CD4-positive, alpha-beta memory T cell (primary cell): ENCODE results near the gene CCL23. TPM values are rescaled to one million over a fixed set of nuclear protein-coding genes. Genes with fewer than 3 reads are reported as not detected.
A peak's percentile ranks its signal among the peaks of the same experiment; 100 is the strongest.

Experiments used
- CTCF ChIA-PET: fragments of 350-600 bp; sonication (Branson Sonifier 250); formaldehyde crosslinking; loops from one replicate; lab custom pipeline; 2021; ENCODE audit warnings: inconsistent platforms; ENCODE audit not compliant: partially characterized antibody; lab: Charles Lee
- POLR2A ChIA-PET: fragments of 350-600 bp; sonication (Branson Sonifier 250); formaldehyde crosslinking; loops from one replicate; lab custom pipeline; 2021; ENCODE audit not compliant: partially characterized antibody; lab: Charles Lee
- DNase-seq, 5 donors: peaks; one replicate each; pipeline versions ENCODE4 v3.0.0 to v3.0.0-alpha.2; 2020 to 2022; ENCODE audit warnings: mixed read lengths in 1 of 5
- H3K27ac ChIP-seq: one replicate; pipeline ENCODE4 v1.7.0; 2013; ENCODE audit warnings: low read depth, low read length
- H3K27me3 ChIP-seq: 2 replicates; pipeline ENCODE4 v1.7.0; 2013; ENCODE audit warnings: mild to moderate bottlenecking, low read length, moderate library complexity; ENCODE audit not compliant: insufficient read depth
- H3K36me3 ChIP-seq: 2 replicates; pipeline ENCODE4 v1.7.0; 2013; ENCODE audit warnings: mild to moderate bottlenecking, low read length, moderate library complexity; ENCODE audit not compliant: insufficient read depth
- H3K4me1 ChIP-seq: 2 replicates; pipeline ENCODE4 v1.7.0; 2013; ENCODE audit warnings: mild to moderate bottlenecking, low read length, moderate library complexity; ENCODE audit not compliant: insufficient read depth
- H3K4me3 ChIP-seq, 2 donors: one replicate each; pipeline ENCODE4 v1.7.0; 2013; ENCODE audit warnings: low read length in 2 of 2, mild to moderate bottlenecking in 1 of 2
- H3K9me3 ChIP-seq, 2 donors: one replicate each; pipeline ENCODE4 v1.7.0; 2013; ENCODE audit warnings: low read length in 2 of 2, control low read depth in 1 of 2; ENCODE audit not compliant: control insufficient read depth in 1 of 2
- H3K27ac Mint-ChIP-seq, 7 donors: one replicate each; pipeline ENCODE4 v1.8.0; 2020 to 2021; ENCODE audit warnings: mixed read lengths in 7 of 7, mild to moderate bottlenecking in 6 of 7, inconsistent platforms in 3 of 7, moderate library complexity in 3 of 7
- H3K27me3 Mint-ChIP-seq, 2 donors: one replicate each; pipeline ENCODE4 v1.8.0; 2020 to 2021; ENCODE audit warnings: mixed read lengths in 2 of 2
- H3K36me3 Mint-ChIP-seq, 2 donors: one replicate each; pipeline ENCODE4 v1.8.0; 2020 to 2021; ENCODE audit warnings: mixed read lengths in 2 of 2, inconsistent platforms in 1 of 2, mild to moderate bottlenecking in 1 of 2
- H3K4me1 Mint-ChIP-seq, 4 donors: one replicate each; pipeline ENCODE4 v1.8.0; 2020 to 2021; ENCODE audit warnings: mixed read lengths in 4 of 4, mild to moderate bottlenecking in 1 of 4
- H3K4me3 Mint-ChIP-seq, 8 donors: one replicate each; pipeline ENCODE4 v1.8.0; 2020 to 2021; ENCODE audit warnings: mixed read lengths in 8 of 8, mild to moderate bottlenecking in 7 of 8, moderate library complexity in 6 of 8, inconsistent platforms in 3 of 8
- H3K9me3 Mint-ChIP-seq, 8 donors: one replicate each; pipeline ENCODE4 v1.8.0; 2020 to 2021; ENCODE audit warnings: mixed read lengths in 8 of 8, mild to moderate bottlenecking in 5 of 8, inconsistent platforms in 3 of 8, moderate library complexity in 1 of 8
- intact Hi-C: fragments of 100-400 bp; cut with micrococcal nuclease; formaldehyde crosslinking; loops from one replicate; pipeline ENCODE4 v1.15.1; 2023
- polyA plus RNA-seq, 2 donors: library from polyadenylated mRNA; unstranded; fragments of 300-500 nt; fragmentation: Illumina TruSeq; gene quantifications; one replicate each; pipeline ENCODE4 v1.2.3, GENCODE V29; 2021
- total RNA-seq, 2 experiments: library from RNA; stranded (reverse); gene quantifications; one replicate each; pipeline ENCODE4 v1.2.3, GENCODE V29; 2021

The CCL23 gene
- total and polyA plus RNA-seq, 4 experiments from 2014 or later, result not detected

- no peak overlapping the region for H3K4me3 Mint-ChIP-seq
- ChIA-PET CTCF (interaction anchor here (1.4 kb wide), 1 partner anchor 64 kb away, joined by 3 read pairs; no protein-coding TSS in a partner anchor), POLR2A (no interaction called here)
- intact Hi-C loops, result no loop called here
- H3K36me3 Mint-ChIP-seq, result no peaks in the 10 kb centered on the region
- peaks cover 0 to 1% (median 0%) of the 10 kb centered on the region in 8 donors for H3K9me3 Mint-ChIP-seq
- no peak overlapping the region for H3K27ac Mint-ChIP-seq
- DNase-seq, result no peak
- H3K27ac ChIP-seq, result no peak overlapping the region
- peaks cover 0 to 2% of the 10 kb centered on the region in 2 donors for H3K27me3 Mint-ChIP-seq
- H3K9me3 ChIP-seq, result no peaks in the 10 kb centered on the region
- H3K4me1 Mint-ChIP-seq, result no peaks in the 10 kb centered on the region
- H3K4me1 ChIP-seq, result no peaks in the 10 kb centered on the region
- H3K4me3 ChIP-seq, result no peak overlapping the region
- no peaks in the 10 kb centered on the region for H3K27me3 ChIP-seq
- H3K36me3 ChIP-seq, result no peaks in the 10 kb centered on the region
These were observed 35.9 kb downstream of the CCL23 start for GRCh38 chr17:35981908-35982330.

- peaks cover 0 to 1% (median 0%) of the 10 kb centered on the region in 8 donors for H3K9me3 Mint-ChIP-seq
- Histone ChIP-seq H3K4me3 (no peak within 1 kb of the TSS), H3K9me3 (no peaks in the 10 kb centered on the region), H3K4me1 (no peaks in the 10 kb centered on the region), H3K27ac (no peak within 1 kb of the TSS), H3K27me3 (no peaks in the 10 kb centered on the region), H3K36me3 (no peaks in the 10 kb centered on the region)
- H3K4me1 Mint-ChIP-seq, result no peaks in the 10 kb centered on the region
- H3K27me3 Mint-ChIP-seq, result peaks cover 0 to 2% of the 10 kb centered on the region in 2 donors
- POLR2A ChIA-PET, result no interaction called here
- no peak for DNase-seq
- intact Hi-C loops, result no loop called here
- no peaks in the 10 kb centered on the region for H3K36me3 Mint-ChIP-seq
- peak within 1 kb of the TSS in 2 of 7 donors; percentile 20 to 51 for H3K27ac Mint-ChIP-seq
- no peak within 1 kb of the TSS for H3K4me3 Mint-ChIP-seq
- CTCF ChIA-PET, result interaction anchor here (1.4 kb wide), 1 partner anchor 64 kb away, joined by 3 read pairs; no protein-coding TSS in a partner anchor
These were observed 36.5 kb downstream of the CCL23 start, which contains the start of gene CCL16 for GRCh38 chr17:35981246-35981645. Gene CCL16 (minus strand): TSS chr17:35981497. CDS start chr17:35981420, 77 bp downstream.

GRCh38 chr17:35978346-35978745 lies 39.4 kb downstream of the CCL23 start:
- intact Hi-C loops, result no loop called here
- ChIA-PET POLR2A (no interaction called here), CTCF (interaction anchor here (0.7 to 2.0 kb wide), 5 partner anchors 9 to 214 kb away, joined by 3 to 10 read pairs (median 5); no protein-coding TSS in a partner anchor)
- no peak overlapping the region for H3K4me3 Mint-ChIP-seq
- no peaks in the 10 kb centered on the region for H3K36me3 ChIP-seq
- H3K4me3 ChIP-seq, result no peak overlapping the region
- no peaks in the 10 kb centered on the region for H3K4me1 ChIP-seq
- H3K36me3 Mint-ChIP-seq, result no peaks in the 10 kb centered on the region
- no peak overlapping the region for H3K27ac ChIP-seq
- no peaks in the 10 kb centered on the region for H3K27me3 ChIP-seq
- peaks cover 0 to 1% (median 0%) of the 10 kb centered on the region in 4 donors for H3K4me1 Mint-ChIP-seq
- no peaks in the 10 kb centered on the region for H3K27me3 Mint-ChIP-seq
- H3K9me3 ChIP-seq, result no peaks in the 10 kb centered on the region
- no peak for DNase-seq
- no peak overlapping the region for H3K27ac Mint-ChIP-seq
- H3K9me3 Mint-ChIP-seq, result peaks cover 0 to 1% (median 0%) of the 10 kb centered on the region in 8 donors

GRCh38 chr17:35977509-35977908 lies 40.3 kb downstream of the CCL23 start:
- Histone ChIP-seq H3K27me3 (no peaks in the 10 kb centered on the region), H3K36me3 (no peaks in the 10 kb centered on the region), H3K27ac (no peak overlapping the region), H3K4me3 (no peak overlapping the region), H3K4me1 (no peaks in the 10 kb centered on the region), H3K9me3 (no peaks in the 10 kb centered on the region)
- no peaks in the 10 kb centered on the region for H3K27me3 Mint-ChIP-seq
- intact Hi-C loops, result no loop called here
- ChIA-PET POLR2A (no interaction called here), CTCF (interaction anchor here (1.3 to 2.0 kb wide), 4 partner anchors 8 to 505 kb away, joined by 5 to 10 read pairs (median 6); no protein-coding TSS in a partner anchor)
- H3K9me3 Mint-ChIP-seq, result peaks cover 0 to 1% (median 0%) of the 10 kb centered on the region in 8 donors
- DNase-seq, result no peak
- H3K4me3 Mint-ChIP-seq, result no peak overlapping the region
- H3K4me1 Mint-ChIP-seq, result peaks cover 0 to 1% (median 0%) of the 10 kb centered on the region in 4 donors
- H3K27ac Mint-ChIP-seq, result no peak overlapping the region
- H3K36me3 Mint-ChIP-seq, result no peaks in the 10 kb centered on the region

GRCh38 chr17:35973333-35974260 lies 44.2 kb downstream of the CCL23 start:
- intact Hi-C loops, result no loop called here
- CTCF ChIA-PET, result interaction anchor here (0.8 to 1.0 kb wide), 2 partner anchors 83 to 209 kb away, joined by 3 read pairs; no protein-coding TSS in a partner anchor
- Mint-ChIP-seq H3K9me3 (no peaks in the 10 kb centered on the region), H3K27ac (peak overlapping the region in 3 of 7 donors; percentile 14 to 49 (median 48)), H3K36me3 (no peaks in the 10 kb centered on the region), H3K4me3 (no peak overlapping the region), H3K4me1 (peaks cover 0 to 3% (median under 1%) of the 10 kb centered on the region in 4 donors), H3K27me3 (peaks cover 0 to 4% of the 10 kb centered on the region in 2 donors)
- no peaks in the 10 kb centered on the region for H3K36me3 ChIP-seq
- H3K4me3 ChIP-seq, result no peak overlapping the region
- no peak overlapping the region for H3K27ac ChIP-seq
- H3K4me1 ChIP-seq, result no peaks in the 10 kb centered on the region
- H3K9me3 ChIP-seq, result no peaks in the 10 kb centered on the region
- no peak for DNase-seq
- H3K27me3 ChIP-seq, result no peaks in the 10 kb centered on the region
- POLR2A ChIA-PET, result no interaction called here

- Mint-ChIP-seq H3K4me1 (peaks cover 0 to 3% (median under 1%) of the 10 kb centered on the region in 4 donors), H3K36me3 (no peaks in the 10 kb centered on the region), H3K27me3 (peaks cover 0 to 4% of the 10 kb centered on the region in 2 donors), H3K27ac (no peak overlapping the region), H3K4me3 (no peak overlapping the region), H3K9me3 (peaks cover 0 to 1% (median 0%) of the 10 kb centered on the region in 8 donors)
- no peaks in the 10 kb centered on the region for H3K9me3 ChIP-seq
- POLR2A ChIA-PET, result no interaction called here
- CTCF ChIA-PET, result interaction anchor here (0.8 to 2.1 kb wide), 2 partner anchors 176 to 209 kb away, joined by 3 to 10 read pairs; no protein-coding TSS in a partner anchor
- no peak overlapping the region for H3K4me3 ChIP-seq
- intact Hi-C loops, result no loop called here
- no peak overlapping the region for H3K27ac ChIP-seq
- no peaks in the 10 kb centered on the region for H3K36me3 ChIP-seq
- H3K4me1 ChIP-seq, result no peaks in the 10 kb centered on the region
- DNase-seq, result no peak
- no peaks in the 10 kb centered on the region for H3K27me3 ChIP-seq
These were observed 44.8 kb downstream of the CCL23 start for GRCh38 chr17:35972945-35973332.

- H3K27ac Mint-ChIP-seq, result no peak overlapping the region
- H3K36me3 ChIP-seq, result no peaks in the 10 kb centered on the region
- peaks cover 0 to 3% (median under 1%) of the 10 kb centered on the region in 4 donors for H3K4me1 Mint-ChIP-seq
- peaks cover 0 to 2% (median 0%) of the 10 kb centered on the region in 8 donors for H3K9me3 Mint-ChIP-seq
- peaks cover 0 to 4% of the 10 kb centered on the region in 2 donors for H3K27me3 Mint-ChIP-seq
- H3K36me3 Mint-ChIP-seq, result no peaks in the 10 kb centered on the region
- no peak overlapping the region for H3K4me3 Mint-ChIP-seq
- CTCF ChIA-PET, result interaction anchor here (1.4 to 2.1 kb wide), 2 partner anchors 24 to 177 kb away, joined by 3 to 10 read pairs; no protein-coding TSS in a partner anchor
- no peak overlapping the region for H3K4me3 ChIP-seq
- DNase-seq, result no peak
- POLR2A ChIA-PET, result no interaction called here
- H3K27ac ChIP-seq, result no peak overlapping the region
- no peaks in the 10 kb centered on the region for H3K27me3 ChIP-seq
- intact Hi-C loops, result no loop called here
- H3K9me3 ChIP-seq, result no peaks in the 10 kb centered on the region
- no peaks in the 10 kb centered on the region for H3K4me1 ChIP-seq
These were observed 45.2 kb downstream of the CCL23 start for GRCh38 chr17:35972535-35972934.
